Vagina (tissue), 2 donors: ENCODE results near the gene FMOD.

ENCODE experiments used
- CTCF ChIP-seq, 3 experiments: fragments of 450-650 bp in 2 of 3; fragments of 200-600 bp in 1 of 3; sonication (generic) in 1 of 3; IDR thresholded peaks; one replicate each; pipeline ENCODE4 v1.5.1; 2017 to 2019; ENCODE audit warnings: antibody characterized with exemption in 3 of 3, mild to moderate bottlenecking in 2 of 3, moderate library complexity in 2 of 3
- POLR2A ChIP-seq, 2 donors: fragments of 450-650 bp; IDR thresholded peaks; one replicate each; pipeline ENCODE4 v1.6.1; 2017; ENCODE audit warnings: antibody characterized with exemption in 2 of 2, mild to moderate bottlenecking in 2 of 2, moderate library complexity in 2 of 2

- TF ChIP-seq CTCF (IDR thresholded peaks at IDR 0.05) (no peak), POLR2A (IDR thresholded peaks at IDR 0.05) (no peak)
Observed at GRCh38 chr1:203346769-203347102, 4.2 kb downstream of the FMOD start.
